ENCODE measurements around the gene GBX1. TPM values are rescaled to one million over a fixed set of nuclear protein-coding genes. Genes with fewer than 3 reads are reported as not detected.

The GBX1 gene
- total RNA-seq, 1 donor from 2014 or later = not detected

GRCh38 chr7:151139791-151140190 lies 27.7 kb downstream of the GBX1 start:
- DNase-seq (ENCODE audit: low read depth) = no peak

- no peak for DNase-seq (ENCODE audit: low read depth)
These were observed 28.3 kb downstream of the GBX1 start for GRCh38 chr7:151139071-151139790.

- DNase-seq (ENCODE audit: low read depth) = no peak
These were observed 29.2 kb downstream of the GBX1 start for GRCh38 chr7:151138153-151138851.

- DNase-seq (ENCODE audit: low read depth) = no peak
These were observed 29.7 kb downstream of the GBX1 start for GRCh38 chr7:151137791-151138152.

GRCh38 chr7:151137076-151137675 lies 30.3 kb downstream of the GBX1 start:
- DNase-seq (ENCODE audit: low read depth) = no peak

GRCh38 chr7:151135866-151136843 lies 31.3 kb downstream of the GBX1 start:
- no peak for DNase-seq (ENCODE audit: low read depth)

GRCh38 chr7:151135525-151135845 lies 32.0 kb downstream of the GBX1 start:
- no peak for DNase-seq (ENCODE audit: low read depth)

- no peak for DNase-seq (ENCODE audit: low read depth)
These were observed 32.6 kb downstream of the GBX1 start for GRCh38 chr7:151134743-151135524.

GRCh38 chr7:151133986-151134742 lies 33.3 kb downstream of the GBX1 start:
- DNase-seq (ENCODE audit: low read depth) = no peak

- no peak for DNase-seq (ENCODE audit: low read depth)
These were observed 34.1 kb downstream of the GBX1 start for GRCh38 chr7:151133266-151133985.

- DNase-seq (ENCODE audit: low read depth) = no peak
These were observed 34.9 kb downstream of the GBX1 start for GRCh38 chr7:151132461-151133205.

- DNase-seq (ENCODE audit: low read depth) = no peak
These were observed 35.8 kb downstream of the GBX1 start for GRCh38 chr7:151131592-151132293.

GRCh38 chr7:151131224-151131591 lies 36.3 kb downstream of the GBX1 start:
- no peak for DNase-seq (ENCODE audit: low read depth)

- DNase-seq (ENCODE audit: low read depth) = no peak
These were observed 36.7 kb downstream of the GBX1 start for GRCh38 chr7:151130741-151131157.

GRCh38 chr7:151129960-151130591 lies 37.4 kb downstream of the GBX1 start:
- no peak for DNase-seq (ENCODE audit: low read depth)

GRCh38 chr7:151129117-151129959 lies 38.2 kb downstream of the GBX1 start:
- no peak for DNase-seq (ENCODE audit: low read depth)

GRCh38 chr7:151128716-151129115 lies 38.8 kb downstream of the GBX1 start:
- DNase-seq (ENCODE audit: low read depth) = no peak
